SK-N-SH (cell line): ENCODE measurements around the gene IGF2R. TPM values are rescaled to one million over a fixed set of nuclear protein-coding genes. Genes with fewer than 3 reads are reported as not detected.
A peak's percentile ranks its signal among the peaks of the same experiment; 100 is the strongest.

Experiments used
- CTCF ChIA-PET: fragments of 300-600, 350-600 bp; formaldehyde crosslinking; extraction: SDS; loops from one replicate; lab custom pipeline; 2021; lab: Yijun Ruan, JAX
- POLR2A ChIA-PET: fragments of 350-600 bp; sonication (Branson Sonifier 250); formaldehyde crosslinking; extraction: SDS; loops from one replicate; lab custom pipeline; 2020; ENCODE audit warnings: antibody characterized with exemption, inconsistent platforms; lab: Yijun Ruan, JAX
- DNase-seq: peaks from one replicate; pipeline ENCODE4 v3.0.0; 2012
- H2AFZ ChIP-seq: fragments of 200-600 bp; sonication (generic); 2 replicates; pipeline ENCODE4 v1.8.1; 2016; ENCODE audit warnings: antibody characterized with exemption, mild to moderate bottlenecking, low read depth
- H3F3A ChIP-seq: fragments of 200-600 bp; sonication (generic); replicated peaks from 2 replicates; pipeline ENCODE3; 2016; ENCODE audit warnings: antibody characterized with exemption, mild to moderate bottlenecking; ENCODE audit not compliant: insufficient read depth
- H3K27ac ChIP-seq, 2 experiments: fragments of 200-500 bp in 1 of 2; fragments of 200-600 bp in 1 of 2; sonication (Bioruptor generic) in 1 of 2; sonication (generic), shearing (Covaris generic) in 1 of 2; 2 replicates each; pipeline versions ENCODE4 v1.5.1 to v1.6.1; 2014 to 2016; ENCODE audit warnings: low read depth in 2 of 2, inconsistent platforms in 1 of 2, low read length in 1 of 2, mild to moderate bottlenecking in 1 of 2, mixed read lengths in 1 of 2
- H3K27me3 ChIP-seq: fragments of 200-600 bp; sonication (generic), shearing (Covaris generic); 2 replicates; pipeline ENCODE4 v1.6.1; 2016; ENCODE audit warnings: mixed run types; ENCODE audit not compliant: insufficient read depth
- H3K36me3 ChIP-seq, 2 experiments: fragments of 200-500 bp in 1 of 2; fragments of 200-600 bp in 1 of 2; sonication (Bioruptor generic) in 1 of 2; sonication (generic) in 1 of 2; replicated peaks in 1 of 2; 2 replicates each; pipeline versions ENCODE3 to v1.5.1; 2014 to 2016; ENCODE audit warnings: low read length in 1 of 2, mild to moderate bottlenecking in 1 of 2; ENCODE audit not compliant: insufficient read depth in 2 of 2, control insufficient read depth in 1 of 2
- H3K4me1 ChIP-seq, 2 experiments: fragments of 200-500 bp in 1 of 2; fragments of 200-600 bp in 1 of 2; sonication (Bioruptor generic) in 1 of 2; sonication (generic), shearing (Covaris generic) in 1 of 2; 2 replicates each; pipeline versions ENCODE4 v1.5.1 to v1.6.1; 2014 to 2016; ENCODE audit warnings: low read depth in 1 of 2, low read length in 1 of 2, mixed run types in 1 of 2; ENCODE audit not compliant: insufficient read depth in 2 of 2, control insufficient read depth in 1 of 2
- H3K4me2 ChIP-seq: fragments of 200-600 bp; sonication (generic), shearing (Covaris generic); 2 replicates; pipeline ENCODE4 v1.6.1; 2017; ENCODE audit warnings: mixed run types
- H3K4me3 ChIP-seq, 2 experiments: fragments of 200-500 bp in 1 of 2; fragments of 200-600 bp in 1 of 2; sonication (Bioruptor generic) in 1 of 2; sonication (generic), shearing (Covaris generic) in 1 of 2; 2 replicates each; pipeline versions ENCODE4 v1.5.1 to v1.8.1; 2014 to 2016; ENCODE audit warnings: low read depth in 2 of 2, inconsistent platforms in 1 of 2, low read length in 1 of 2, mild to moderate bottlenecking in 1 of 2, mixed read lengths in 1 of 2, moderate library complexity in 1 of 2
- H3K79me2 ChIP-seq: fragments of 200-600 bp; sonication (generic); 2 replicates; pipeline ENCODE4 v1.8.1; 2017; ENCODE audit warnings: mild to moderate bottlenecking; ENCODE audit not compliant: insufficient read depth
- H3K9ac ChIP-seq: fragments of 200-600 bp; sonication (generic); 2 replicates; pipeline ENCODE4 v1.6.1; 2017; ENCODE audit warnings: mixed run types
- H3K9me2 ChIP-seq: fragments of 200-600 bp; sonication (generic); 2 replicates; pipeline ENCODE4 v1.6.1; 2017; ENCODE audit warnings: mixed run types
- H3K9me3 ChIP-seq: fragments of 200-600 bp; sonication (generic); 2 replicates; pipeline ENCODE4 v1.6.1; 2017; ENCODE audit warnings: mixed run types, mild to moderate bottlenecking, moderate library complexity
- H4K20me1 ChIP-seq: fragments of 200-600 bp; sonication (generic); 2 replicates; pipeline ENCODE4 v1.6.1; 2017; ENCODE audit warnings: mild to moderate bottlenecking, mixed run types; ENCODE audit not compliant: insufficient read depth
- CHD2 ChIP-seq: fragments of 150-350 bp; IDR thresholded peaks from 2 replicates; pipeline ENCODE4 v1.6.1; 2018; ENCODE audit warnings: low read length; ENCODE audit not compliant: partially characterized antibody
- ELF1 ChIP-seq: IDR thresholded peaks from 2 replicates; pipeline ENCODE4 v1.4.0; 2012
- EP300 ChIP-seq, 2 experiments: IDR thresholded peaks; 2 replicates each; pipeline versions ENCODE4 v1.4.0 to v1.6.1; 2012; ENCODE audit warnings: borderline replicate concordance in 1 of 2, low read depth in 1 of 2, low read length in 1 of 2
- EZH2phosphoT487 ChIP-seq: fragments of 200-600 bp; sonication (generic); IDR thresholded peaks from 2 replicates; pipeline ENCODE4 v1.6.1; 2017; ENCODE audit warnings: low read depth, mixed run types, mild to moderate bottlenecking, antibody characterized with exemption, moderate library complexity, borderline replicate concordance
- GATA2 ChIP-seq: sonication (generic); formaldehyde crosslinking; IDR thresholded peaks from 2 replicates; pipeline ENCODE4 v1.5.0; 2020; ENCODE audit warnings: mild to moderate bottlenecking, missing genetic modification reagents
- NFIC ChIP-seq: IDR thresholded peaks from 2 replicates; pipeline ENCODE4 v1.4.0; 2012; ENCODE audit warnings: borderline replicate concordance
- NRF1 ChIP-seq: IDR thresholded peaks from 2 replicates; pipeline ENCODE4 v1.6.1; 2012; ENCODE audit warnings: low read depth, mild to moderate bottlenecking, low read length
- RAD21 ChIP-seq: IDR thresholded peaks from 2 replicates; pipeline ENCODE4 v1.6.1; 2012; ENCODE audit warnings: mild to moderate bottlenecking, low read length
- RXRA ChIP-seq: IDR thresholded peaks from 2 replicates; pipeline ENCODE4 v1.4.0; 2012; ENCODE audit warnings: low read depth, mild to moderate bottlenecking, borderline replicate concordance
- SIN3A ChIP-seq: IDR thresholded peaks from 2 replicates; pipeline ENCODE4 v1.6.1; 2012; ENCODE audit warnings: low read depth, mild to moderate bottlenecking, low read length, moderate library complexity, borderline replicate concordance
- SMC3 ChIP-seq: IDR thresholded peaks from 2 replicates; pipeline ENCODE4 v1.6.1; 2012; ENCODE audit warnings: low read depth, low read length, improper control_type of control experiment
- YY1 ChIP-seq: IDR thresholded peaks from 2 replicates; pipeline ENCODE4 v1.4.0; 2012; ENCODE audit warnings: low read depth, mild to moderate bottlenecking
- WGBS: methylation state at CpG from one replicate; pipeline ENCODE4 v1.1.6; 2017; ENCODE audit warnings: low lambda C conversion rate; 5-methylcytosine and 5-hydroxymethylcytosine counted together
- polyA plus RNA-seq, 3 experiments: library from polyadenylated mRNA; depleted of rRNA; stranded (reverse); fragments of >200 nt; gene quantifications; 2 replicates each; pipeline ENCODE4 v1.2.3, GENCODE V29; 2012
- TF ChIP-seq, protein P1 (sequence below): fragments of 200-600 bp; sonication (generic); IDR thresholded peaks from 2 replicates; pipeline ENCODE4 v1.6.1; 2017; ENCODE audit warnings: antibody characterized with exemption, mild to moderate bottlenecking, moderate library complexity
- TF ChIP-seq, protein P2 (sequence below): IDR thresholded peaks from 2 replicates; pipeline ENCODE4 v1.4.0; 2012; ENCODE audit warnings: low read depth, borderline replicate concordance
- TF ChIP-seq, protein P3 (sequence below): fragments of 150-350 bp; IDR thresholded peaks from 2 replicates; pipeline ENCODE4 v1.6.1; 2017; ENCODE audit warnings: antibody characterized with exemption, low read length, low read depth, borderline replicate concordance
- TF ChIP-seq, protein P4 (sequence below): IDR thresholded peaks from 2 replicates; pipeline ENCODE4 v1.6.1; 2012; ENCODE audit warnings: mild to moderate bottlenecking, low read depth, low read length, moderate library complexity

Gene IGF2R
- polyA plus RNA-seq, 1 of the 3 experiments (the other 2 are of a cell fraction) = 45.0 TPM

DNA sequence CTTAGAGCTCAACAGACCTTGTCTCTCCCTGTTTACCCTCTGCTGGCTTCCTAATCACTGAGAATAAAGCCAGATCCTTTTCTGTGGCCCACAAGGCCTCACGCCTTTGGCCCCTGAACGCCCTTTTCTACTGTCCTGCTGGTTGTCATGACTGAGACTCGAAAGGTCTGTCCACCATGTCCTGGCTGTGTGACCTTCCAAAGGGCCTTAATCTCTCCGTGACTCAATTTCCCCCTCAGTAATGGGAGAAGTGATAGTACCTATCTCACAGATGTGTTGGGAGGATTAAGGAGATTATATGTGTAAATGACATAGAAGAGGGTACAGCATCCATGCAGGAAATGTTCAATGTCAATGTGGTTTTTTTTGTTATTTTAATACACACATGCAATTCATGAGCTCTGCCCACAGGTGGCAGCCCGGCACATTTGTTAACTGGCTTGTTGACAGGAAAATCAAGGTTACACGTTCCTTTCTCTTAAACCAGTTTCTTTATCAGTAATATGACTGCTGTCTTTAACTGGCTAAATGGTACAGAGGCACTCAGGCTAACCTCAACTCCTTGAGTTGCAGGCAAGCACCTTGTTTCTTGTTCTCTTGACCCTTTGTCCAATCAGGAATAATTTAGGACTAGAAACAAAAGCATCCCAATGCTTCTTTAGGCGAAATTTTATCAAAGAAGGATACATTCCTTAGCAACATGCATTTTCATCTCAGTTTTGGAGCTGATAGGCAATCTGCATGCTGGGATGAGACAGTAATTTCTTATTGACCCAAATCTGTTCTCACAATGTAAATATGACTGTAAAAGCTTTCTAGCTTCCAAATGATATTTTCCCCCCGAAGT, 169.3 kb downstream of the IGF2R start:
- DNase-seq = peak; percentile 54
- Histone ChIP-seq H3K27me3 (no peaks in the 10 kb centered on the region), H2AFZ (no peak overlapping the region), H3K9me3 (no peaks in the 10 kb centered on the region), H3K9ac (no peak overlapping the region), H3K79me2 (no peaks in the 10 kb centered on the region), H3K4me1 (peaks cover 0 to 5% of the 10 kb centered on the region in 2 experiments; a peak in 1 of 4 replicates), H3K27ac (no peak overlapping the region), H3K4me2 (no peak overlapping the region), H3K9me2 (no peaks in the 10 kb centered on the region), H3K36me3 (no peaks in the 10 kb centered on the region), H3F3A (no peaks in the 10 kb centered on the region), H3K4me3 (peak overlapping the region in 1 of 2 experiments; percentile 6; a peak in 1 of 4 replicates), H4K20me1 (no peaks in the 10 kb centered on the region)
- TF ChIP-seq, protein P1, sequence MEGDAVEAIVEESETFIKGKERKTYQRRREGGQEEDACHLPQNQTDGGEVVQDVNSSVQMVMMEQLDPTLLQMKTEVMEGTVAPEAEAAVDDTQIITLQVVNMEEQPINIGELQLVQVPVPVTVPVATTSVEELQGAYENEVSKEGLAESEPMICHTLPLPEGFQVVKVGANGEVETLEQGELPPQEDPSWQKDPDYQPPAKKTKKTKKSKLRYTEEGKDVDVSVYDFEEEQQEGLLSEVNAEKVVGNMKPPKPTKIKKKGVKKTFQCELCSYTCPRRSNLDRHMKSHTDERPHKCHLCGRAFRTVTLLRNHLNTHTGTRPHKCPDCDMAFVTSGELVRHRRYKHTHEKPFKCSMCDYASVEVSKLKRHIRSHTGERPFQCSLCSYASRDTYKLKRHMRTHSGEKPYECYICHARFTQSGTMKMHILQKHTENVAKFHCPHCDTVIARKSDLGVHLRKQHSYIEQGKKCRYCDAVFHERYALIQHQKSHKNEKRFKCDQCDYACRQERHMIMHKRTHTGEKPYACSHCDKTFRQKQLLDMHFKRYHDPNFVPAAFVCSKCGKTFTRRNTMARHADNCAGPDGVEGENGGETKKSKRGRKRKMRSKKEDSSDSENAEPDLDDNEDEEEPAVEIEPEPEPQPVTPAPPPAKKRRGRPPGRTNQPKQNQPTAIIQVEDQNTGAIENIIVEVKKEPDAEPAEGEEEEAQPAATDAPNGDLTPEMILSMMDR = peak; percentile 78
- 0 out of 2 replicates have a peak, but pooled peaks have one; percentile 5 for TF ChIP-seq NFIC
- TF ChIP-seq NRF1 = no peak
- no peak for TF ChIP-seq CHD2
- TF ChIP-seq SIN3A = no peak
- peak; percentile 79 for TF ChIP-seq SMC3
- TF ChIP-seq YY1 = no peak
- peak; percentile 73 for TF ChIP-seq RAD21
- TF ChIP-seq RXRA = no peak
- ChIA-PET CTCF (interaction anchor here (0.6 to 1.8 kb wide), 20 partner anchors 8 to 491 kb away, joined by 3 to 25 read pairs (median 3); no protein-coding TSS in a partner anchor), POLR2A (no interaction called here)
- WGBS = 36% methylated on average over 8 of the region's 8 CpGs

DNA sequence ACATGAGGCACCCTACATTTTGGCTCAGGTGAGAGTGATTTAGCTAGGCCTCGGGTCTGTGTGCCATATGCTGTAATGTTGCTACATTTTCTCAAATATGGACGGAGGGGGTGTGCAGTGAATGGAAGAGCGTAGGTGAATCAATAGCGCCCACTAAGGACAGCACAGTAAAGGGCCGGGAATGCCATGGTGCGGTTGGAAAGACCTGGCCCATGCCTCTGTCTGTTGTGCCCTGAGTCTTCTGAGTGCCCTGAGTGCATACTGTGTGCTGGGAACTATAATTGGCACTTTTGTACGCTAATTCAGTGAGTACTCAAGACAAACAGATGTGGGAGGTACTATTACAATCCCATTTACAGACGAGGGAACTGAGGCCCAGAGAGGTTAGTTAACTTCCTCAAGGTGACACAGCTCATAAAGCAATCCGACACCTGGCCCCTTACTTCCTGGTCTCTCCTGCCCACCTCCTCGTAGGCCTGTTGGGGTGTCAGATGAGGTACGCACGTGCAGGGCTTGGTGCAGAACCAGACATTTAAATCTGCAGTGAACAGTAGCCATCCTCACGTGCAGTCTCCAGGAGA, 170.0 kb downstream of the IGF2R start:
- Histone ChIP-seq H3K79me2 (no peaks in the 10 kb centered on the region), H4K20me1 (no peaks in the 10 kb centered on the region), H3K4me1 (peaks cover 0 to 5% of the 10 kb centered on the region in 2 experiments; a peak in 1 of 4 replicates), H3K27me3 (no peaks in the 10 kb centered on the region), H2AFZ (no peak overlapping the region), H3K9ac (no peak overlapping the region), H3F3A (no peaks in the 10 kb centered on the region), H3K4me2 (peak overlapping the region; percentile 43), H3K36me3 (no peaks in the 10 kb centered on the region), H3K9me3 (no peaks in the 10 kb centered on the region), H3K27ac (peak overlapping the region in 1 of 2 experiments; percentile 62; a peak in 2 of 4 replicates), H3K9me2 (no peaks in the 10 kb centered on the region)
- CTCF ChIA-PET = interaction anchor here (0.7 to 1.8 kb wide), 18 partner anchors 9 to 491 kb away, joined by 3 to 25 read pairs (median 3); no protein-coding TSS in a partner anchor
- POLR2A ChIA-PET = no interaction called here
- WGBS = 71% methylated on average over 13 of the region's 13 CpGs
- DNase-seq = no peak
- TF ChIP-seq EP300 (IDR thresholded peaks at IDR 0.05; ENCODE audit: borderline replicate concordance in 1 of 2, low read depth in 1 of 2, low read length in 1 of 2) = no peak
- no peak for TF ChIP-seq NFIC
- TF ChIP-seq RXRA = no peak
- TF ChIP-seq, protein P2, sequence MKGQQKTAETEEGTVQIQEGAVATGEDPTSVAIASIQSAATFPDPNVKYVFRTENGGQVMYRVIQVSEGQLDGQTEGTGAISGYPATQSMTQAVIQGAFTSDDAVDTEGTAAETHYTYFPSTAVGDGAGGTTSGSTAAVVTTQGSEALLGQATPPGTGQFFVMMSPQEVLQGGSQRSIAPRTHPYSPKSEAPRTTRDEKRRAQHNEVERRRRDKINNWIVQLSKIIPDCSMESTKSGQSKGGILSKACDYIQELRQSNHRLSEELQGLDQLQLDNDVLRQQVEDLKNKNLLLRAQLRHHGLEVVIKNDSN = no peak
- no peak for TF ChIP-seq EZH2phosphoT487
- TF ChIP-seq ELF1 = no peak
- no peak for TF ChIP-seq GATA2 (CRISPR knock-in tag)
- no peak for TF ChIP-seq SIN3A
- TF ChIP-seq, protein P3, sequence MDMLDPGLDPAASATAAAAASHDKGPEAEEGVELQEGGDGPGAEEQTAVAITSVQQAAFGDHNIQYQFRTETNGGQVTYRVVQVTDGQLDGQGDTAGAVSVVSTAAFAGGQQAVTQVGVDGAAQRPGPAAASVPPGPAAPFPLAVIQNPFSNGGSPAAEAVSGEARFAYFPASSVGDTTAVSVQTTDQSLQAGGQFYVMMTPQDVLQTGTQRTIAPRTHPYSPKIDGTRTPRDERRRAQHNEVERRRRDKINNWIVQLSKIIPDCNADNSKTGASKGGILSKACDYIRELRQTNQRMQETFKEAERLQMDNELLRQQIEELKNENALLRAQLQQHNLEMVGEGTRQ = no peak
- TF ChIP-seq, protein P4, sequence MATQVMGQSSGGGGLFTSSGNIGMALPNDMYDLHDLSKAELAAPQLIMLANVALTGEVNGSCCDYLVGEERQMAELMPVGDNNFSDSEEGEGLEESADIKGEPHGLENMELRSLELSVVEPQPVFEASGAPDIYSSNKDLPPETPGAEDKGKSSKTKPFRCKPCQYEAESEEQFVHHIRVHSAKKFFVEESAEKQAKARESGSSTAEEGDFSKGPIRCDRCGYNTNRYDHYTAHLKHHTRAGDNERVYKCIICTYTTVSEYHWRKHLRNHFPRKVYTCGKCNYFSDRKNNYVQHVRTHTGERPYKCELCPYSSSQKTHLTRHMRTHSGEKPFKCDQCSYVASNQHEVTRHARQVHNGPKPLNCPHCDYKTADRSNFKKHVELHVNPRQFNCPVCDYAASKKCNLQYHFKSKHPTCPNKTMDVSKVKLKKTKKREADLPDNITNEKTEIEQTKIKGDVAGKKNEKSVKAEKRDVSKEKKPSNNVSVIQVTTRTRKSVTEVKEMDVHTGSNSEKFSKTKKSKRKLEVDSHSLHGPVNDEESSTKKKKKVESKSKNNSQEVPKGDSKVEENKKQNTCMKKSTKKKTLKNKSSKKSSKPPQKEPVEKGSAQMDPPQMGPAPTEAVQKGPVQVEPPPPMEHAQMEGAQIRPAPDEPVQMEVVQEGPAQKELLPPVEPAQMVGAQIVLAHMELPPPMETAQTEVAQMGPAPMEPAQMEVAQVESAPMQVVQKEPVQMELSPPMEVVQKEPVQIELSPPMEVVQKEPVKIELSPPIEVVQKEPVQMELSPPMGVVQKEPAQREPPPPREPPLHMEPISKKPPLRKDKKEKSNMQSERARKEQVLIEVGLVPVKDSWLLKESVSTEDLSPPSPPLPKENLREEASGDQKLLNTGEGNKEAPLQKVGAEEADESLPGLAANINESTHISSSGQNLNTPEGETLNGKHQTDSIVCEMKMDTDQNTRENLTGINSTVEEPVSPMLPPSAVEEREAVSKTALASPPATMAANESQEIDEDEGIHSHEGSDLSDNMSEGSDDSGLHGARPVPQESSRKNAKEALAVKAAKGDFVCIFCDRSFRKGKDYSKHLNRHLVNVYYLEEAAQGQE = no peak
- TF ChIP-seq, all 33 proteins: peak for 0
- no peak overlapping the region for H3K4me3 ChIP-seq
